Measurements from ENCODE around the gene GRID1.

GRCh38 chr10:85643845-85644525 is 722.6 kb downstream of the GRID1 start:
- TF ChIP-seq ZNF274 (IDR thresholded peaks at IDR 0.05; ENCODE audit: low read depth, low read length), result no peak
- TF ChIP-seq YY1 (IDR thresholded peaks at IDR 0.05; ENCODE audit: insufficient read depth, insufficient read length), result no peak
- TF ChIP-seq SUZ12 (IDR thresholded peaks at IDR 0.05; ENCODE audit: extremely low read depth, insufficient read depth, insufficient read length), result no peak
